NCI-H1105 treated with DMSO at 0.1 percent for 48 hours (cell line): Measurements from ENCODE around the gene ASB18.
"Not testable (repeated sequence)": the region's sequence is repeated elsewhere in the genome, so short reads cannot be mapped to it uniquely, and the experiment has no call there.

Experiments
- DNase-seq: peaks from one replicate; lab custom pipeline; 2025; lab: John Stamatoyannopoulos, UW

ASB18 gene, protein sequence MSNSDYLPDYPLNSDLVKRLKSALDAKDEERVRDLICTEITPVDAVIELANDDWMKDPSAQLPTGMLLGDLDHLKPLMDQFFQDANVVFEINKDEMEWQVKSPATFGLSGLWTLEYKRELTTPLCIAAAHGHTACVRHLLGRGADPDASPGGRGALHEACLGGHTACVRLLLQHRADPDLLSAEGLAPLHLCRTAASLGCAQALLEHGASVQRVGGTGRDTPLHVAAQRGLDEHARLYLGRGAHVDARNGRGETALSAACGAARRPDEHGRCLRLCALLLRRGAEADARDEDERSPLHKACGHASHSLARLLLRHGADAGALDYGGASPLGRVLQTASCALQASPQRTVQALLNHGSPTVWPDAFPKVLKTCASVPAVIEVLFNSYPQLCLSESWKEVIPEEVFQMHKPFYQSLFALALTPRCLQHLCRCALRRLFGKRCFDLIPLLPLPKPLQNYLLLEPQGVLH

DNA sequence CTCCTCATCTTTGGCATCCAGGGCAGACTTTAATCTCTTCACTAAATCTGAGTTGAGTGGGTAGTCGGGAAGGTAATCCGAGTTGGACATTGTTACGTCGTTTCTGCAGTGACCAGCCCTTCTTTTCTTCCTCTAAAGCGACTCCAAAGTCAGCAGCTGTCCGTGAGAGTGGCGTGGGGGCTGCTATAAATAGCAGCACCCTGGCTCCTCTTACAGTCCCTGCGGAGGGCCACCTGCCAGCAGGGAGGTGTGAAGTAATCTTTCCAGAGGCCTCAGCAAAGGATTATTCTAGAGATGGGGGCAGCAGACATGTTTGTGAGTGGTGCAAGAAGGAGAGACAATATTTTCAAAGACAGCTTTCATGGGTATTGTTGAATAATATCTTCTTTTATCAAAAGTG, at the start of gene ASB18:
ASB18 (minus strand) TSS at position 151 of the 400 bp plus-strand sequence; CDS start at position 90, 61 bp downstream.
- DNase-seq: no peak

DNA sequence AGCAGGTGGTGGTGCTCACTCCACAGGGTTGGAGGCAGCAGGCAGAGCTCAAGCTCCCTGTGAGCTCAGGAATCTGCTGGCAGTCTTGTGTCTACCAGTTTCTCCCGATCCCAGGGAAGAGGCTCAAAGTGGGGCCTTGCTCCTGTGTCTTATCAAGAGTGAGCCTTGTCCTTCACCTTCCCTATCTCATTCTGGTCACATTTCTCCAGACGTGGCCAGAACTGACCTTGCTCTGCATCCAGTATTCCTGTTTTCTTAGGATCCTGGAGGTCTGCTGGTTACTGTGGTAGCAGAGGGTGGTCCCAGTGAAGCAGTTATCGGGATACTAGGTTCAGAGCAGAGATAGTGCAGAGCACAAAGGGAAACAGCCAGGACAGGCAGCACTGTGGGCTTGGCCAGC, 47.1 kb upstream of the ASB18 start:
- DNase-seq: no peak

DNA sequence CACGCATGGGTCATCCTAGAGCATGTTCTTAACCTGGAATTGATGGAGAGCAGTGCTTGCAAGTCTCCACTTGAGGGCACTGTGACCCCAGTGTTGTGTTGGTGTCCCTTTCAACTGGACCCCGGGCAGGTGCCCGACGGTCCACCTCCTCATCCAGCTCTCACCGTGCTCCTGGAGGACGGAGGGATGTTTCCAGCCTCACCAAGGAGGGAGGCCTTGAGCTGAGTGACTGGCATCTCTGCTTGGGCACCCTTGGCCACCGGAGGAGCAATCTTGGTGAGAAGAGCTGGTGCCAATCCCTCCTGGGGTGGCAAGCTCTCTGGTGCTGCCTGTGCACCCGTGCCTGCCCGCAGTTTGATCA, 45.4 kb upstream of the ASB18 start:
- peak; percentile 14 for DNase-seq

DNA sequence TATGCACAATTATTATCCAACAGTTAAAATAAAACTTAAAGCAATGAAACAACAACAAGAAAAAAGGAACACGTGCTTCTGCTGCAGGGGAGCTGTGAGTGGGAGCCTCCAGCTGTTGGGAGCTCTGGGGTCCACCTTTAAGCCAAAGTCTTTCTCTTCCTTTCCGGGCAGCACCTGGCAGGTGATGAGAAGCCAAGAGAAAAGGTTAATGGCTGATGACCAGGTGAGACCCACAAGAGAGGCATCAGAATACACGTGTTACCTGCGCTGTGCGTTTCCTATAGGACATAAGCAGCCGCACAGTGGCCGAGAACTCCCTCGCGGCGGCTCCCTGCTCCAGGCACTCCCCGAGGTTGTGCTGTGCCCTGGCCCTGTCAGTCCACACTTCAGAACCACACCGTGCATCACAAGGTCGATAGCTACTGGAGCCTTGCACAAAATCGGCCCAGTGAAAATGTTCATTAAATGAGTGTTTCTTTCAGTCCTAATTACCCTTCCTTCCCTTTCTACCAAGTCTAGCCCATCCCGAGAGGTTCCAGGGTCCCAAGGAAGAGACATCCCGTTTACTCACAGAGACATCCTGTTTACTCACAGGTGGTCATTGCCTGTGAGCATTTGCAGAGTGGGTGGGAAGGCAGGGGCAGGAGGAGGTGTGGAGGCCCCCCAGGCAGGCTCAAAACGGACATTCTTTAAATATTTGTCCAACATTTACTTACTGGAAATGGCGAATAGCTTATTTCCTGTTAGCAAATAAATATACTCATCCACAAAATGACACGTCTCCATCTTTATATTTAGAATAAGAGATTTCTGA, 44.9 kb upstream of the ASB18 start:
- DNase-seq: no peak

DNA sequence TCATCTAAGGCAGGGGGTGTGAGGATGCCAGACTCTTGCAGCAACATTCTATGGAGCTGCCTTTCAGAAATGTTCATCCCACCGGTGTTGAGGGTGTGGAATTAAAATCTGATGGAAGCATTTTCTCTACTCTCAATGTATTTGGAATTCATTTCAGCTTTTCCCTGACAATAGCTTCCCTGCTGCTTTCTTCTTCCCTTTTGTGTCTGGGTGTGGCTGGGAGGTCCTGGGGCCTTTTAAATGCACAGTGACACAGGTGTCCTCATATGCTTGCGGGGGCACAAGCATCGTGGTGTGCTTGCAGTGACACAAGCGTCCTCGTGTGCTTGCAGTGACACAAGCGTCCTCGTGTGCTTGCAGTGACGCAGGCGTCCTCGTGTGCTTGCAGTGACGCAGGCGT, 43.4 kb upstream of the ASB18 start:
- DNase-seq: no peak

DNA sequence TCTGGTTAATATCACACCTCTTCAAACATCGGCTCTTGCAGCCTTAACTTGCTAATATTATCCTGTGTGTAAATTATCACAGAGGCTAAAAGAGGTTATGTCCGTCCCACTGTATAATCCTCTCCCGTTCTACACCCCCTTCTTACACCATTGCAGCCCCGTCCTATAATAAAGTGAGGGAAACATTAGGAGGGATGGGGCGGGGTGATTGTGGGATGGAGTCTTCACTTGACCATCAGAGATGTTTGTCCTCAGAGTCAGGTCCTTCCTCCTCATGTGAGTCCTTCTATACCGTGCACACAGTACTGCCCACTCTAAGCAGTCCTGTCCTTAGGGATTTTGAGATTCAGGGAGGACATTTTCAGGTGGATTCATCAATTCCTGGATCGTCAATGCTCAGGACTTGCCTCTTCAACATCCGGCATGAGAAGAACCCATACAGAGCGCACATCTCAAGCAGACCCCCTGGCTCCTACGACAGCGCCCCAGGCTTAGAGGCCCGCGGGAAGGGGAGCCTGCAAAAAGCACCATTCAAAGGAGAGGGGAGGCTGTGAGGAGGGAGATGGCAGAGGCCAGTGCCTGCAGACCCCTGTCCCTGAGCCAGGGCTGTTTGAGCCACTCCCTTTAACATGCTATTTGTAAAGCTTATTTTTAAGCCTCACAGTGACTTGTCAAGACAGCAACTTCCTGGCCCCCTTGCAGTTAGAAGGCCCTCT, 42.8 kb upstream of the ASB18 start:
- no peak for DNase-seq

DNA sequence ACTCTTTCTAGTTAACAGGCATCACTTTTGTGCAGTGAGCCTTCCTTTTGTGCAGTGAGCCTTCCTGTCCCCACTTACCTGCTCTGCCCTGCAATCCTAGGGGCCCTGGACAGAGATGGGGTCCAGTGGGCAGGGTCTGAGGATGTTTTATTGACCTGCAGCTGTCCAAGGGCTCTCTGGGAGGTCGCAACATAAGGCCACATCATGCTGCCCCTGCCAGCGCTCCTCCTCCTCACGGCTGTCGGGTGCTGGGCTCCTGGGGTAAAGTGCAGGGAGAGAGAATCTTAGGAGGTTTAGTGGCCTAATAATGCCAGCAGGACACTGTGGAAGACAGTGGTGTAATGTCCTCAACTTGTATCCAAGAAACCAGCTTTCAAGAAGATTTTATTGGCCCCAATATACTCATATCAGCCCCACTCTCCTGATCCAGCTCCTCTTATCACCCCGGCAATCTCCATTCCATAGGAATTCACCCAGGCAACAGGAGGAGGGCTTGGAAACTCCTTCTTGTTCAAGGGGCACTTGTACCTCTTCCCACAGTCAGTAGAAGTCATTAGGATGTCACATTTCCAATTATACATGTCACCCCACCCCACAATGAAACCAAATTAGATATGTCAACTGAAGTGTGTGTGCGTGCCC, 41.9 kb upstream of the ASB18 start:
- DNase-seq: no peak

DNA sequence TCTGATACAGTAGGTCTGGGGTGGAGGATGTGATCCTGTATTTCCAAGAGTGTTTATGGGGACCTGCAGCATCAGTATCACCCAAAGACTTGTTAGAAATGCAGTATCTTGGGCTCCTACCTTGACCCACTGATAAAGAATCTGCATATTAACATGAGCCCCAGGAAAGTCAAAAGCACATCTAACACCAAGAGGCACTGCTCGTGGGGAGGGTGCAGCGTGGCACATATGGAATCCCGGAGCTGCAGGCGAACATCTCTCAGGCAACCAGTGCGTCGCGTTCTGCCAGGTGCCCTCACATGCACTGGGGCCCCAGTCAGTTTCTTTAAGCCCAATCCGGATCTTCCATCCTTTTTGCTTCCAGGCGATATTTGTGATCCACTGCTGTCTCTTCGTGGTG, 41.3 kb upstream of the ASB18 start:
- no peak for DNase-seq

DNA sequence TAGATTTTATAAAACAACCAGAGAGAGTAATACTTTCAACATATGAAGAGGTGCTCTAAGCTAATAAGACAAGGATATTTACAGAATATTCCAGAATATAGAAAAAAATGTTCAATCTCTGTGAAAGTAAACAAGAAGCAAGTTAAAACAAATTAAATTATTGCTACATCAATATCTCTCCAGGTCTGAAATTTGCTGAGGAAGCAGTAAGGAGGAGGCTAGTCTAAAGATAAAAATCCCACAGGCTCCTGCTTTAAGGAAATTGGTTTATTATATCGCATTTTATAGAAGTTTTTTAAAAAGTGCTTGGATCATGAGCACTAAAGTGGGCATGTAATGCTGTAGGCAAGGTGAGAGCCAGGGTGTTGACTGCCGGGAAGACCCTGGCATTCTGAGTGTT, 39.7 kb upstream of the ASB18 start:
- DNase-seq: no peak

DNA sequence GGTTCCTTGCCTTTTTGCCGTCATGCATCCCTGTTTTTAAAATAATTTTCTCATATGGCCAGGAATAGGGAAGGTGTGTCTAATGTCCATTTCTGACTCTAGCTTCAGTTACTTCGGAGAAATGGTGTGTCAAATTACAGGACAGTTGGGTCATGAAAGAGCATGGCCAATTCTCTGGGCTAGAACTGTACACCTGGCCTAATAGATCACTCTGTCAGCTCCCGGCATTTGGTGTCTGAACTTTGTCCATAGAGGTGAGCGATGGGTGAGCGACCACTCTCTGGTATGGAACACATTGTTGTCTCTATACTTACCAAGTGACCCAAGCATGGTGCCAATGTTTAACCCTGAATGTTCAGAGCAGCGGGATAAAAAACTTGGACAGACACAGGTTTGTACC, 38.3 kb upstream of the ASB18 start:
- no peak for DNase-seq

DNA sequence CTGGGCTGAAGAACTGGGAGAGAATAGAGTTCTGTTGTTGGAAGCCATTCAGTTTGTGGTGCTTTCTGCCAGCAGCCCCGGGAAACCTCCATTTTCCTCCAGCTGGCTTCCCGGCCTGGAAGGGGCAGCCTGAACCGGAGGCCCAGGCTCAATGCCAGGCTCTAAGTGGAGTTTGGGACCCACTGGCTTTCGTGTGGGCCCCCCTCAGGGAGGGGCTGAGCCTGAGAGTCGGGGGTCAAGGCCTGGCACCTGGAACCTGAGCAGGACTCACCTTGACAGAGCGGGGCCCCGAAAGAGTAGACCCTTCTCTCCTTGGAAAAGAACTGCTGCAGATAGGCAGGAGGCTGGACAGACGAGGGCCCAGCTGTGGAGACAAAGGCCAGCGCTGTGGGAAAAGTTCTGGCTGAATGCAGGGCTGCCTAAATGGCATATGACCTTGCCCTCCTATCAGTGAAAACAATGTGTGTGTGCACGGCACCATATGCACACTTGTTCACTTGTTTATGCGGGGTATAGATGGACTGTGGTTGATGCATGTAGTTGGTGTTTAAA, 34.8 kb upstream of the ASB18 start:
- no peak for DNase-seq

DNA sequence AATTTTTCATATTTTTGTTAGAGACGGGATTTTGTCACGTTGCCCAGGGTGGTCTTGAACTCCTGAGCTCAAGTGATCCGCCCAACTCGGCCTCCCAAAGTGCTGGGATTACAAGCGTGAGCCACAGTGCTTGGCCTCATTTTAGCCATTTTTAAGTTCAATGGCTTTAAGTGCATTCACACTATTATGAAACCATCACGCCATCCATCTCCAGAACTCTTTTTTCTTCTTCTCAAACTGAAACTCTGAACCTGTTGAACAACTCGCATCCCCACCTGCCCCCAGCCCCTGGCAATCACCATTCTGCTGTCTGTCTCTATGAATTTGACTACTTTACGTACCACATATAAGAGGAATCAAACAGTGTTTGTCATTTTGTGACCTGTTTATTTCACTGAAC, 31.3 kb upstream of the ASB18 start:
- no peak for DNase-seq

DNA sequence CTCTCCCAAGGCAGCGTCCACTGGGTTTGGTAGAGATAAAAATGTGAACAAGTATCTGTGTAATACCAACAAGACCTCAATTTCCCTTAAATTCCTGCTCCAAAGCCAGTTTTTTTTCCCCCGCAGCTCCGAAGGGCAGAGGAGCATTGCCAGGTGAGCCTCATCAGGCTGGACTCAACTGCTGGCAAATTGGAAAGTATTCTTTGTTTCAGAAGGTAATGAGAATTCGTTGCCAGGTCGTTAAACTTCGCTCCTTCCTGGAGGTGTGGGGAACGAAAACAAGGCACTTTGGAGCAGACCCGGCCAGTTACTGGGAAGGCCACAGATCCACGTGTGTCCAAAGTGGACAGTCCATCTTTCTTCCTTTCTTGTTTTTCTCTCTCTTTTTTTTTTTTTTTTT, 30.4 kb upstream of the ASB18 start:
- no peak for DNase-seq

DNA sequence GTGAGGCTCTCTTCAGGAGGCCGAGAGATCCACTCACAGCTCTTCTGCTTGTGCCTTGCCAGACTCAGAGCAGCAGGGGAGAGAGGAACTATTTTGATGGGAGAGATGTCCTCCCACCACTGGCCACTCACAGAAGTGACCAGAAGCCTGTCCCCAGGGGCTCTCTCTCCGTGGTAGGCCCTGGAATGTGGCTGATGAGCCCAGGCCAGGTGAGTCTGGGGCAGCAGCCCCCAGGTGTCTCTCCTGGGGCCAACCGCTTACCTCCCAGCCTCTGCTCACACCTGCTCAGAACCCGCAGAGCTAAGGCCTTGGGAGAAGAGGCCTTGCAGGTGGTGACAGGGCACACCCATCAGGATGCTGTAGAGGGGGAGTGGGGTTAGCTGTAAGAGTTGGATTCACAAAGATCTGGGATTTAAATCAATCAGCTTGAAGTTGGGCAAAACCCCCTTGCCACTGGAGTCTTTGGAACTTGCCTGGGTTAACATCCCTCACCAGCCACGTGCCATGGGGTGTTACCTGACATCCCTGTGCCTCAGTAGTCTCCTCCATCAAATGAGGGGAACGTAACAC, 29.1 kb upstream of the ASB18 start:
- DNase-seq: no peak

DNA sequence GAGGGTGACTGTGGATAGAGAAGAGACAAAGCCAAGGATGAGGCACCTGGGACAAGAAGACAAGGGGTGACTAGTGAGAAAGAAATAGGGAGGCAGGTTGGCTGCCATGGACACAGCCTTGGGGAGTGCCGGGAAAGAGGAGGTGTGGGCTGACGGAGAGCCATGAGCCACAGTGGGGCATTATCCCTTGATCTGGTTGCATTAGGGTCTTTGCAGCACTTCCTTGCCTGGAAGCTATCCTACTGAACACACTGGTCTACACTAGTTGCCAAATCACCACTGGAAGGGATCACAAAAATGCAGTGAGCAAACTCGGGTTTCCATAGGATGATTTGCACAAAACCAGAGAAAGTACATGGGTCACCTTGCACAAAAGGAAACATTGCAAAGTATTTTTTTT, 27.7 kb upstream of the ASB18 start:
- DNase-seq: no peak

DNA sequence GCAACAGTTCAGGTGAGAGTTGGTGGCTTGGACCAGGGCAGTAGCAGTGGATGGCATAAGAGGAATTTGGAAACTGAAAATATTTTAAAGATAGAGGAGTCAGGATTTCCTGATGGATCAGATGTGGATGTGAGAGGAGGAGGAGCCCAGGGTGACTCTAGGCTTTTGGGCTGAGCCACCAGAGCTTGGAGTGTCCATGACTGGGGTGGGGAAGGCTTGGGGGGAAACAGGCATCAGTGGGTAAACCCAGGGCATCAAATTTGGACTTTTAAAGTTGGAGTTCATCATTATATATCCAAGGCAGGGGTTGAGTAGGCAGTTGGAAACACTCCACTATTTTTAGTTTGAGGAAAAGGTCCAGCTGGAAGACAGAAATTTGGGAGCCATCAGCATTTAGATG, 27.3 kb upstream of the ASB18 start:
- DNase-seq: no peak

DNA sequence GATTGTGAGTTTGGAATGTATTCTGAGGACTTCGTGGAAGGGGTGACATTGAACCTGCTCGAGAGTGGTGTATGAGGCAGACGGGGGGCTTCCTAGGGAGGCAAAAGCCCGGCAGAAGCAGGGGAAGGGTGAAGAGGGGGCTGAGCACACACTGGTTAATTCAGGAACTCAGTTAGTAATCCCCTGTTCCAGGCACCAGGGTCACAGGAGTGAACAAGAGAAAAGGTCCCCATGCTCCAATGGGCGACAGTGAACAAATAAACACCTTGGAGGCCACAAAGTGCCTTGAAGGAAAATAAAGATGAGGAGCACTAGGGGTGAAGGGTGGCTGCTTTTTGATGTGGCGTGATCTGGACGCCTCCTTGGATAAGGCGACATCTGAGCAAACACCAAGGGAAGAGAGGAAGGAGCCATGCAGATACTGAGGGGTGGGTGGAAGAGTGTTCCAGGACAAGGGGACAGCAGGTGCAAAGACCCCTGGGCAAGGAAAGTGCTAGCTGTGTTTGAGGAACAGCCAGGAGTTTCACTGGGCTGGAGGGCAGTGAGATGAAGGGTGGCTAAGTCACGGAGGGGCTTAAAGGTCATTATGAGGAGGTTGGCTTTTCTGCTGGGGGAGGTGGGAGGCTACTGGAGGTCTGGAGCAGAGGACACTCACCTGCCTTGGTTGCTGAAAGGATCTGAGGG, 26.7 kb upstream of the ASB18 start:
- DNase-seq: no peak

DNA sequence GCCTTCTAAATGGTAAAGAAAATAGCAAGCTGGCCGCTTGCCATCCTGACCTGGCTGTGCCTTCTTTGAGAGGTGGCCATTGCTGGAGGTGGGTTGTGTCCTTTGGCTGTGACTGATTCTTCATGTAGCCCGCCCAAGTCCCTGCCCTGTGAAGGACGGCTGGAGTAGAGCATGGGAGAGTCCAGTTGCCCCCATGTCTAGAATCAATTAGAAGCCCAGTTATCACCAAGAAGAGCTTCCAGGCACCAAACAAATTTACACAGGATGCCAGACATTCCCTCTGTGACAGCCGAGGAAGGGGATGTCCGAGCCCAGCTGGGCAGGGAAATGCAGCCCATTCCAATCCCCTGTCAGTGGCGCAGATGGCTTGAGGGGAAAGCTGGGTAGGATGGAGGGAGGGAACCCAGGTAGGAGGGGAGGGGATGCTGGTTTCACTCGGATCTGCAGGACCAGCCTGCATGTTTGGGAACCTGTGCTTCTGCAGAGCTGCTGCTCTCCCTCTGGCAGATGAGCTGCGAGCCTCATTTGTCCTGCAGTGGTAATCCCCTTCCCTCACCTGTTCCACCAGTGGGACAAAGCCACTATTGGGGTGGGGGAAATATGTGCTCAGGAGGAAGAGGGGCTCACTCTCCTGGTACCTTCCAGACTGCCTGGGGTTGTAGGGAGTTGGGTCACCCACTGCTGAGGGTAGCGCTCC, 25.7 kb upstream of the ASB18 start:
- DNase-seq: no peak

DNA sequence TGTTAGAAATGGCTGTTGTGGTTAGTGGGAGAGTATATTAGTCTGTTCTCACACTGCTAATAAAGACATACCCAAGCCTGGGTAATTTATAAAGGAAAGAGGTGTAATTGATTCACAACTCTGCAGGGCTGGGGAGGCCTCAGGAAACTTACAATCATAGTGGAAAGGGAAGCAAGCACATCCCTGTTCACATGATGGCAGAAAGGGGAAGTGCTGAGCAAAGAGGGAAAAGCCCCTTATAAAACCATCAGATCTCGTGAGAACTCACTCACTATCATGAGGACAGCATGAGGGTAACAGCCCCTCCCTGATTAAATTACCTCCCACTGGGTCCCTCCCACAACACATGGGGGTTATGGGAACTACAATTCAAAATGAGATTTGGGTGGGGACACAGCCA, 24.2 kb upstream of the ASB18 start:
- DNase-seq: not testable (repeated sequence)

DNA sequence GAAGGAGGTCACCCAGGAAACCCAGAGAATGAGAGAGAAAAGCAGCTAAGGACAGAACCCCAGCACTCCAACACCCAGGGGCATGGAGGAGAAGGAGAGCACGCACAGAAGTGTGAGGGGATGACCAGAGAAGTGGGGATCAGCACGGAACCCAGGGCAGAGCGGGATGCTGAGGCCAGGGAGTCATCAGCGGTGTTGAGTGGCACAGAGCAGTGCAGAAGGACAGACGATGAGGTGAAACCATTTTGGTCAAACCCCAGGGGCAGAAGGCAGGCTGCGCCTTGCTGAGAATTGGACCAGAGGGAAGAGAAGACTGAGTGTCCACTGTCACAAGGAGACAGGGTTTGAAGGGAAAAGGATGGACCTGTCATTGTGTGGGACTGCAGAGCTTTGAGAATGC, 23.4 kb upstream of the ASB18 start:
- no peak for DNase-seq
